Sigmoid colon (tissue), 7 donors: ENCODE data around the gene TEDC2. TPM values are rescaled to one million over a fixed set of nuclear protein-coding genes. Genes with fewer than 3 reads are reported as not detected.

Experiments
- DNase-seq: peaks from one replicate; pipeline ENCODE4 v3.0.0-alpha.2; 2019
- H3K27ac ChIP-seq, 4 donors: fragments of 200-600 bp; sonication (generic); one replicate each; pipeline ENCODE4 v1.5.1; 2016 to 2019; ENCODE audit warnings: mild to moderate bottlenecking in 1 of 4
- H3K27me3 ChIP-seq, 3 donors: fragments of 200-600 bp; sonication (generic); one replicate each; pipeline ENCODE4 v1.5.1; 2019; ENCODE audit warnings: mild to moderate bottlenecking in 1 of 3
- H3K36me3 ChIP-seq, 4 donors: fragments of 200-600 bp; sonication (generic); one replicate each; pipeline ENCODE4 v1.5.1; 2016 to 2019
- H3K4me1 ChIP-seq, 4 donors: fragments of 200-600 bp; sonication (generic); one replicate each; pipeline ENCODE4 v1.5.1; 2017 to 2019
- H3K4me3 ChIP-seq, 4 donors: fragments of 200-600 bp; sonication (generic); one replicate each; pipeline ENCODE4 v1.5.1; 2017 to 2019; ENCODE audit warnings: mild to moderate bottlenecking in 2 of 4, moderate library complexity in 1 of 4
- H3K9me3 ChIP-seq, 4 donors: fragments of 200-600 bp in 3 of 4; sonication (generic) in 3 of 4; one replicate each; pipeline versions ENCODE4 v1.5.1 to v1.6.1; 2013 to 2019
- EP300 ChIP-seq, 4 donors: sonication (generic); formaldehyde crosslinking; IDR thresholded peaks; one replicate each; pipeline ENCODE4 v1.6.1; 2017; ENCODE audit warnings: antibody characterized with exemption in 4 of 4
- POLR2A ChIP-seq, 2 donors: fragments of 450-650 bp; IDR thresholded peaks; one replicate each; pipeline ENCODE4 v1.6.1; 2016; ENCODE audit warnings: antibody characterized with exemption in 2 of 2, mild to moderate bottlenecking in 2 of 2, moderate library complexity in 2 of 2
- POLR2AphosphoS5 ChIP-seq, 4 donors: sonication (generic); formaldehyde crosslinking; IDR thresholded peaks; one replicate each; pipeline ENCODE4 v1.6.1; 2017; ENCODE audit warnings: antibody characterized with exemption in 4 of 4
- WGBS, 2 donors: extraction: QIAGEN DNeasy Blood & Tissue Kit; methylation state at CpG; one replicate each; pipeline ENCODE4 v1.1.7; 2013; 5-methylcytosine and 5-hydroxymethylcytosine counted together
- intact Hi-C: fragments of 100-400 bp; cut with DNase I; formaldehyde crosslinking; loops from one replicate; pipeline ENCODE4 v1.15.1; 2023
- polyA plus RNA-seq, 3 donors: library from polyadenylated mRNA; stranded (reverse); fragments of 200-250 nt; gene quantifications; one replicate each; pipeline ENCODE4 v1.2.3, GENCODE V29; 2013
- total RNA-seq, 4 donors: library from RNA; depleted of rRNA; stranded (reverse); fragments of >200 nt; gene quantifications; one replicate each; pipeline ENCODE4 v1.1.0, GENCODE V29; 2016
- TF ChIP-seq, protein P1 (sequence below), 4 experiments: fragments of 450-650 bp in 3 of 4; fragments of 200-600 bp in 1 of 4; IDR thresholded peaks; one replicate each; pipeline ENCODE4 v1.5.1; 2016 to 2019; ENCODE audit warnings: antibody characterized with exemption in 4 of 4, mild to moderate bottlenecking in 3 of 4, moderate library complexity in 2 of 4
- donor health status: healthy with polysubstance abuse.
- donor health status: Bipolar disorder and iron deficiency.
- donor health status: healthy.

Gene TEDC2
- total and polyA plus RNA-seq, 7 donors = 0.60 to 10.6 (median 5.3) TPM; not detected in 3

DNA sequence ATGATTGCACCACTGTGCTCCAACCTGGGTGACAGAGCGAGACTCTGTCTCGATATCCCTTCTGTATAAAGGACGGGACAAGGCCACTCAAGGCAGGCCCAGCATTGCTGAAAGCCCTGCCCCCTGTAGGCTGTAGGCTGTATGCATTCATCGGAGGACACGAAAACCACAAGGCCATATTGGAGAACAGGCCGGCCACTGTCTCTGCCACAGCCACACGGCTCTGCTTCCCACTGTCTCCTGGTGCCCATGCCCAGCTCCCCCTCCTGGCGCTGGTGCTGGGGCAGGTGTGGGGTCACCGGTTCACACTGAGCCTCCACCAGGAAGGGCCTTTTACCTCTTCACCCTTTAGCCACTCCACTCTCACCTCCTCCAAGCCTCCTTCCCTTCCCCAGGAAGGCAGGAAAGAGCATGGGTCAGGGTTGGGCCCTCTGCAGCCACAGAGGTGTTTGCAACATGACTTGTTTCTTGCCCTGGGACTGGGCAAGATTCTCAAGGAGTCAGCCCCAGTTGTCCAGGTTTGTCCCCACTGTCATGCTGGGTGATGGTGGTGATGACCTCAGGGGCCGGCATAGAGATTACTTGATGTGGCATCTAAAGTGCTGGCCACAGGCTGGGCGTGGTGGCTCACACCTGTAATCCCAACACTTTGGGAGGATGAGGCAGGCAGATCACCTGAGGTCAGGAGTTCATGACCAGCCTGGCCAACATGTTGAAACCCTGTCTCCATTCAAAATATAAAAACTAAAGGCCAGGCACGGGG is 5.9 kb downstream of the TEDC2 start:
- 89% methylated on average over 12 of the region's 12 CpGs for WGBS, 2 donors
- DNase-seq = no peak

DNA sequence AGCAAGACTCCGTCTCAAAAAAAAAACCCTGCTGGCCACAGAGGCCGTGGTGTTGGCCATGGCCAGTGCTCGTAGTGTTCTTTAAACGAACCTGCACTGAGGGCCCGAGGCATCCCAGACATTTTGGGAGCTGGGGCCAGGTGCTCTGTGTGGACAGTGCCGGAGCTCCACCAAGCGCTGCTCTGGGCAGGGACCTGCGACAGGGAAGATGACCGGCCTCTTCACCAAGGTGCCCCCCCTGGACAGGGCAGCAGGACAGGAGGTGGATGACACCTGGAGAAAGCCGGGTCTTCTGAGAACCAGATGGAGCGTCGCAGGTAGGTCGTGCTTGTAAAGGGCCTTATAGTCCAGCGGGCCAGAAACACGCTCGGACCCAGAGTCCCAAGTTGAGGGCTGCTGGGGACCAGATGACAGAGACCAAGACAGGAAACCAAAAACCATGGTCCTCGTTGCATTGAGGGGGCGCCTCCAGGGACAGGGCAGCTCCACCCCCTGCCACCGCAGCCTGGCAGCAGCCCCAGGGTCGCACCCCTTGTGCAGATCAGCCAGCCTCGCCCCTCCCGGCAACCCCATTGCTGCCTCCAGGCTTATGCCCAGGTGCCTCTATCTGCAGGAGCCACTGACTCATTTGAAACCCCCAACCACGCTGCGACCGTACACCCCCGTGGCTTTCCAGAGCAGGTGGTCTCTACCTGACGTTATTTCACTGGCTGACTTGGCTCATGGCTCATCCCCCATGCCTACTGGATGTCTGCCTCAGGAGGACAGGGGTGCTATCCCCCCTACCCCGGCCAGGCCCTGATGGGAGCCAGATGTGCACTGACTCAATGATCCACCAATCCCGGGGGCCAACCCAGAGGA is 7.0 kb downstream of the TEDC2 start:
- 67 to 80% methylated on average over 29 of the region's 29 CpGs for WGBS, 2 donors
- H3K4me1 ChIP-seq = peaks cover 0 to 35% (median 33%) of the 10 kb centered on the region in 4 donors
- peak overlapping the region in 2 of 4 donors; percentile 60 to 69 for H3K4me3 ChIP-seq
- peak; percentile 63 for DNase-seq
- no peaks in the 10 kb centered on the region for H3K36me3 ChIP-seq
- peak overlapping the region in 1 of 4 donors; percentile 66 for H3K27ac ChIP-seq
- H3K27me3 ChIP-seq = peaks cover 20 to 50% (median 33%) of the 10 kb centered on the region in 3 donors
- intact Hi-C loops = loop anchor here (2.0 kb wide), 1 partner anchor 38 kb away; the partner anchor contains the start of gene CCNF
- no peaks in the 10 kb centered on the region for H3K9me3 ChIP-seq
- TF ChIP-seq EP300 (IDR thresholded peaks at IDR 0.05) = no peak
- TF ChIP-seq, protein P1, sequence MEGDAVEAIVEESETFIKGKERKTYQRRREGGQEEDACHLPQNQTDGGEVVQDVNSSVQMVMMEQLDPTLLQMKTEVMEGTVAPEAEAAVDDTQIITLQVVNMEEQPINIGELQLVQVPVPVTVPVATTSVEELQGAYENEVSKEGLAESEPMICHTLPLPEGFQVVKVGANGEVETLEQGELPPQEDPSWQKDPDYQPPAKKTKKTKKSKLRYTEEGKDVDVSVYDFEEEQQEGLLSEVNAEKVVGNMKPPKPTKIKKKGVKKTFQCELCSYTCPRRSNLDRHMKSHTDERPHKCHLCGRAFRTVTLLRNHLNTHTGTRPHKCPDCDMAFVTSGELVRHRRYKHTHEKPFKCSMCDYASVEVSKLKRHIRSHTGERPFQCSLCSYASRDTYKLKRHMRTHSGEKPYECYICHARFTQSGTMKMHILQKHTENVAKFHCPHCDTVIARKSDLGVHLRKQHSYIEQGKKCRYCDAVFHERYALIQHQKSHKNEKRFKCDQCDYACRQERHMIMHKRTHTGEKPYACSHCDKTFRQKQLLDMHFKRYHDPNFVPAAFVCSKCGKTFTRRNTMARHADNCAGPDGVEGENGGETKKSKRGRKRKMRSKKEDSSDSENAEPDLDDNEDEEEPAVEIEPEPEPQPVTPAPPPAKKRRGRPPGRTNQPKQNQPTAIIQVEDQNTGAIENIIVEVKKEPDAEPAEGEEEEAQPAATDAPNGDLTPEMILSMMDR (IDR thresholded peaks at IDR 0.05) = no peak
- no peak for TF ChIP-seq POLR2AphosphoS5 (IDR thresholded peaks at IDR 0.05)
- no peak for TF ChIP-seq POLR2A (IDR thresholded peaks at IDR 0.05)

More for the DNA sequence above, 5.9 kb downstream of the TEDC2 start:
- no peak for TF ChIP-seq EP300 (IDR thresholded peaks at IDR 0.05)
- TF ChIP-seq, protein P1 (IDR thresholded peaks at IDR 0.05) = no peak
- TF ChIP-seq POLR2A (IDR thresholded peaks at IDR 0.05) = no peak
- TF ChIP-seq POLR2AphosphoS5 (IDR thresholded peaks at IDR 0.05) = no peak
- Histone ChIP-seq H3K36me3 (no peaks in the 10 kb centered on the region), H3K27me3 (peaks cover 9 to 39% (median 22%) of the 10 kb centered on the region in 3 donors), H3K9me3 (no peaks in the 10 kb centered on the region), H3K27ac (no peak overlapping the region), H3K4me3 (no peak overlapping the region), H3K4me1 (peaks cover 0 to 24% (median 22%) of the 10 kb centered on the region in 4 donors)
- intact Hi-C loops = loop anchor here (2.0 kb wide), 1 partner anchor 37 kb away; the partner anchor contains the start of gene CCNF

DNA sequence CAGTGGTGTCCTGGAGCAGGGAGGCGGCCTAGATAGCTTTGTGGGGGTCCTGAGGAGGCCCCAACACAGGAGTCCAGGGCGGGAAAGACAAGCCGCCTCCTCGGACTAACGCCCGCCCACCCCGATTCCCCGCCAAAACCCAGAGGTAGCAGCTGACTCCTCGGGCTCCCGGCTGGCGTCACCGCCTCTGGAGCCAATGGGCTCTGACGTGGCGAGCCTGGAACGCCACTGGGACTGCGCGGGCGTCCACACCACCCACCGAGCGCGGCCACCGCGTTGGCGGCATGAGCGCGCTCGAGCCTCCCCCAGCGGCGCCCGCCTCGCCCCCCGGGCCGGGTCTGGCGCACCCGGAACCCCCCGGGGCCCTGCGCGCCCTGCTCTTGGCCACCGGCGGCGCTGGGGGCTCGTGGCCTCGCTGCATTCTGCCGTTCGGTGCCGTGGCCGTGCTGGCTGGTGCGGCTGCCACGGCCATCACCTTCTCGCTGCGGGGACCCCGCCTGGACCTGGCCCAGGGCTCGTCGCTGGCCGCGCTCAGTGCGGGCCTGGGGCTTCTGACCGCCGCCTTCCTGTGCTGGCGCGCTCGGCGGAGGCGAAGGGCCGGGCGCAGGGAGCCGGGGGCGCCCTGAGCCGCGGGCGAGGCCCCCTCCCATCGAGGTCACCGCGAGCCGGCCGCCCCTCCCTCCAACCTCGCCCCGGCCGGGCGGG is 7.8 kb downstream of the TEDC2 start:
- intact Hi-C loops = loop anchor here (2.0 kb wide), 1 partner anchor 39 kb away; the partner anchor contains the start of gene CCNF
- TF ChIP-seq EP300 (IDR thresholded peaks at IDR 0.05) = no peak
- peak; percentile 50 to 76 (median 68) for TF ChIP-seq POLR2AphosphoS5 (IDR thresholded peaks at IDR 0.05)
- Histone ChIP-seq H3K4me3 (peak overlapping the region; percentile 17 to 69 (median 52)), H3K36me3 (no peaks in the 10 kb centered on the region), H3K9me3 (no peaks in the 10 kb centered on the region), H3K27ac (peak overlapping the region in 3 of 4 donors; percentile 50 to 66 (median 53)), H3K4me1 (peaks cover 0 to 37% (median 34%) of the 10 kb centered on the region in 4 donors), H3K27me3 (peaks cover 26 to 58% (median 41%) of the 10 kb centered on the region in 3 donors)
- WGBS, 2 donors = 1 to 2% methylated on average over 80 of the region's 80 CpGs
- DNase-seq = peak; percentile 96

DNA sequence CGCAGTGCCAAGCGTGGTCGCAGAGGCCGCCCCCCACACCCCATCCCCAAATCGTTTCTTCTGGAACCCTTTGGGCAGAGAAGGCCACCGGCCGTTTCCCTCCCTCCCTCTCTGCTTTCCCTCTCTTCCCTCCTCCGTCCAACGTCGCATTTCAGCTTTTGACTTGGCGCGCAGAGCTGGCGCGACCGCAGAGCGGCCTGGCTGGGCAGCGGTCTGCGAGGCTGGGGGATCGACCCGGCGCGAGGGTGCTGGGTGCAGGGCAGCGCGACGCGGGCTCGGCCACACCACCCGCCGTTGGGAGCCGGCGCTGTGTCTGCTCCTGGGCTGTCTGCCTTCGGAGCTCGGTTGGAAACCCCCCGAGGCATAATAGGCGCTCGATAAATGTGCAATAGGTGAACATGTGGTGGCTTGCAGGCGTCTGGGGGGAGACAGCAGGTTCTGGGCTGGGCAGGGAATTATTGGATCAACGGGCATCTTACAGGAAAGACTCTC is 8.4 kb downstream of the TEDC2 start:
- H3K27me3 ChIP-seq = peaks cover 32 to 64% (median 47%) of the 10 kb centered on the region in 3 donors
- TF ChIP-seq, protein P1 (IDR thresholded peaks at IDR 0.05) = no peak
- no peak for TF ChIP-seq POLR2AphosphoS5 (IDR thresholded peaks at IDR 0.05)
- TF ChIP-seq POLR2A (IDR thresholded peaks at IDR 0.05) = no peak
- no peak for TF ChIP-seq EP300 (IDR thresholded peaks at IDR 0.05)
- intact Hi-C loops = no loop called here
- H3K9me3 ChIP-seq = no peaks in the 10 kb centered on the region
- DNase-seq = no peak
- no peaks in the 10 kb centered on the region for H3K36me3 ChIP-seq
- peaks cover 0 to 41% (median 36%) of the 10 kb centered on the region in 4 donors for H3K4me1 ChIP-seq
- 0 to 1% methylated on average over 38 of the region's 38 CpGs for WGBS, 2 donors
- peak overlapping the region in 3 of 4 donors; percentile 50 to 66 (median 53) for H3K27ac ChIP-seq
- H3K4me3 ChIP-seq = peak overlapping the region; percentile 17 to 69 (median 52)
